Stimulated activated CD8-positive, alpha-beta memory T cell treated with anti-CD3 and anti-CD28 coated beads, Interleukin-12 subunit alpha, Interleukin-12 subunit beta, amount 100 ng/mL, for 24 hours (primary cell): ENCODE results near the gene EML2.
"Not testable (repeated sequence)": the region's sequence is repeated elsewhere in the genome, so short reads cannot be mapped to it uniquely, and the experiment has no call there.

ENCODE experiments used
- DNase-seq: peaks from one replicate; pipeline ENCODE4 v3.0.0-alpha.2; 2020; ENCODE audit errors: extremely low read depth

The EML2 gene, protein sequence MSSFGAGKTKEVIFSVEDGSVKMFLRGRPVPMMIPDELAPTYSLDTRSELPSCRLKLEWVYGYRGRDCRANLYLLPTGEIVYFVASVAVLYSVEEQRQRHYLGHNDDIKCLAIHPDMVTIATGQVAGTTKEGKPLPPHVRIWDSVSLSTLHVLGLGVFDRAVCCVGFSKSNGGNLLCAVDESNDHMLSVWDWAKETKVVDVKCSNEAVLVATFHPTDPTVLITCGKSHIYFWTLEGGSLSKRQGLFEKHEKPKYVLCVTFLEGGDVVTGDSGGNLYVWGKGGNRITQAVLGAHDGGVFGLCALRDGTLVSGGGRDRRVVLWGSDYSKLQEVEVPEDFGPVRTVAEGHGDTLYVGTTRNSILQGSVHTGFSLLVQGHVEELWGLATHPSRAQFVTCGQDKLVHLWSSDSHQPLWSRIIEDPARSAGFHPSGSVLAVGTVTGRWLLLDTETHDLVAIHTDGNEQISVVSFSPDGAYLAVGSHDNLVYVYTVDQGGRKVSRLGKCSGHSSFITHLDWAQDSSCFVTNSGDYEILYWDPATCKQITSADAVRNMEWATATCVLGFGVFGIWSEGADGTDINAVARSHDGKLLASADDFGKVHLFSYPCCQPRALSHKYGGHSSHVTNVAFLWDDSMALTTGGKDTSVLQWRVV

DNA sequence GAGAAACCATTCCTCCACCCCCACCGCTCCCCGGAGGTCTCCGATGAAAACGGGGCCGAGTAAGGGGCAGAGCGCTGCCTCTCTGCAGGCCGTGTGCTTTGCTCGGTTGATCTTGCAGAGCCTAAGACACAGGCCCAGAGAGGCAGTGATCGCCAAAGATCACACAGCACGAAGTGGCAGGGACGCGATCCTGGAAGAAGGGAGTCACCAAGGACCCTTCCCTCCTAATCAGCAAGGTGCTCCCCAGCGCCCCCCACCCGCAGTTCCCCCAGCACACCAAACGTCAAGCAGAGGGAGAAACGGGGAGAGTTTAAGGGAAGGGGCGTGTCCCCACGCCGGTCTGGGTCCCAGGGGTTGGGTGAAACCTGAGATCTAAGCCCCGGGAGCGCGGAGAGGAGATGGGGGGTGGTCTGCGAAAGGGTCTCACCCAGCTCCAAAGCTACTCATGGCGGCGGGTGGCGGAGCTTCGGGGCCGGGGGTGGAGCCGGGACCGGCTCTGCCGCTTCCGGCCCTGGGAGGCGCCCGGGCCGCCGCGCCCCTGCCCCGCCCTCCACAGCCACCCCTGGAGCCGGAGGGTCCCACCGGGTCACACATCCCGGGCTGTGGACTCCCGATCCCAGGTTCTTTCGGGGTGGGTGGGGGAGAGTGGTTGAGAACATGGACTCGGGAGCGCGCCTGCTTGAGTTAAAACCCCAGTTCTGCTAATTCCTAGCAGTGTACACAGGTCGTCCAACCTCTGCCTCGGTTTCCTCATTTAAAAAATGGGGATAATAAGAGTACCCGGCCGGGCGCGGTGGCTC is at the start of gene EML2:
Gene EML2 (minus strand): TSS at position 468 of the 800 bp plus-strand sequence. CDS start 21 bp downstream, at position 447.
- no peak for DNase-seq

DNA sequence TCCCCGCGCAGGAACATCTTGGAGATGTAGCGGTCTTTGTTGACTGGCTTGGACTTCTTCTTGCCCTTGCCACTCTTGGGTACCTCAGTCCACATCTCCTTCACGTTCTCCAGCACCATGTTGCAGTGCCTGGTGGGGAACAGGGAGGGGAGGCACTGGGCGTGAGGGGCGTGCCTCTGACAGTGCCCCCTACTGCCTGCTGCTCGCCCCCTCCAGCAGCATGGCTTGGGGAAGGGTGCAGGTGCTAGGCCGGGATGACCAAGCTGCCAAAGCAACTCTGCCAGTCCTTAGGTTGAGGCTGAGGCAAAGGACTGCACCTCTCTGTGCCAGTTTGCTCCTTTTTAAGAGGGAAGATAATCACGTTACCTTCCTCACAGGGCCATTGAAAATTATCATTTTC is 48.4 kb upstream of the EML2 start:
- DNase-seq, result no peak

DNA sequence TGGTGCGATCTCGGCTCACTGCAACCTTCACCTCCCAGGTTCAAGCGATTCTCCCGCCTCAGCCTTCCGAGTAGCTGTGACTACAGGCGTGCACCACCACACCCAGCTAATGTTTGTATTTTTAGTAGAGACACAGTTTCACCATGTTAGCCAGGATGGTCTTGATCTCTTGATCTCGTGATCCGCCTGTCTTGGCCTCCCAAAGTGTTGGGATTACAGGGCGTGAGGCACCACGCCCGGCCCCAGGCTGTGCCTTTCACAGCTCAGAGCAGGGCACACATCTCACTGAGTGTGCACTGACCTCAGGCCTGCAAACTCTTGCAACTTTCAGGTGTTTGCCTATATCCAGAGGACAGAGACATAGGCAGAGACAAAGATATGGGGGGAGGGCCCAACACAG is 45.8 kb upstream of the EML2 start:
- not testable (repeated sequence) for DNase-seq

DNA sequence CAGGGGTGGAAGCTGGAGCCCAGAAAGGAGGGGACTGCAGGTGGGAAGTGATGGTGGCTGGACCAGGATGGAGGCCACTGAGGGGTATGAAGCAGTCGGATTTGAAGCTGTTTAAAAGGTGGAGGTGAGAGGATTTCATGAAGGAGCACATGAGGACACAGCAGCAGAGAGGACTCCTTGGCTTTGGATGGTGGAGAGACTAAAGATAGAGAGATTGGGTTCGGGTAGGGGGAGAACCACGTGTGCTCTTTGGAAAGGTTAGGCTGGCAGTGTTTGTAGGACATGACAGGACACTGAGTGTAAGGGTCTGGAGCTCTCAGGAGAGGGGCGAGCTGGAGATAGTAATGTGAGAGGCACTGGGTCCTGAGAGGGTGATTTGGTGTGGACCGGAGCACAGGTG is 43.7 kb upstream of the EML2 start:
- DNase-seq, result no peak

DNA sequence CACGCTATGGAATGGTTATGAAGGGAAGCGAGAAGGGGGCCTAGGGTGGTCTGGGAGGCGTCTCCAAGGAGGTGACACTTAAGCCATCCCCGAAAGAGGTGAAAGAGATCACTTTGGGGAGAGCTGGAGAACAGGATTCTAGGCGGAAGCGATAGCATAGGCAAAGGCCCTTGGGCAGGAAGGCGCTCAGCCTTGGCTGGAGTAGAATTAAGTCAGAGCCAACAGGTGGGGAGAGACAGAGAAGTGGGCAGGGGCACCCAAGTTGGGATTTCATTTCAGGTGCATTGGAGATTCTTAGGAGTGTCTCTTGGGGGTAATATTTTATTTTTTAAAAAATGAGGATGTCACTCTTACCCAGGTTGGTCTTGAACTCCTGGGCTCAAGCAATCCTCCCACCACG is 42.9 kb upstream of the EML2 start:
- no peak for DNase-seq

DNA sequence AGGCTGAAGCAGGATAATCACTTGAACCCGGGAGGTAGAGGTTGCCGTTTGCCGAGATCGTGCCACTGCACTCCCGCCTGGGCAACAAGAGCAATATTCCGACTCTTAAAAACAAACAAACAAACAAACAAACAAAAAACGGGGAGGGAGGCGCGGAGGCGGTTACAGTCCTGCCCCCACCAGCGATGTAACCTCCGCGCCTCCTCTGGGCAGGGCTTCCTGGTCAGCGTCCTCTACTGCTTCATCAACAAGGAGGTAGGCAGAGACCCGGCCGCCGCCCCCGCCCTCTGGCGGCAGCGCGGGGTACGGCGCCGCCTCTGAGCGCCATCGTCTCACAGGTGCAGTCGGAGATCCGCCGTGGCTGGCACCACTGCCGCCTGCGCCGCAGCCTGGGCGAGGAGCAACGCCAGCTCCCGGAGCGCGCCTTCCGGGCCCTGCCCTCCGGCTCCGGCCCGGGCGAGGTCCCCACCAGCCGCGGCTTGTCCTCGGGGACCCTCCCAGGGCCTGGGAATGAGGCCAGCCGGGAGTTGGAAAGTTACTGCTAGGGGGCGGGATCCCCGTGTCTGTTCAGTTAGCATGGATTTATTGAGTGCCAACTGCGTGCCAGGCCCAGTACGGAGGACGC is 42.3 kb upstream of the EML2 start:
- DNase-seq, result no peak

DNA sequence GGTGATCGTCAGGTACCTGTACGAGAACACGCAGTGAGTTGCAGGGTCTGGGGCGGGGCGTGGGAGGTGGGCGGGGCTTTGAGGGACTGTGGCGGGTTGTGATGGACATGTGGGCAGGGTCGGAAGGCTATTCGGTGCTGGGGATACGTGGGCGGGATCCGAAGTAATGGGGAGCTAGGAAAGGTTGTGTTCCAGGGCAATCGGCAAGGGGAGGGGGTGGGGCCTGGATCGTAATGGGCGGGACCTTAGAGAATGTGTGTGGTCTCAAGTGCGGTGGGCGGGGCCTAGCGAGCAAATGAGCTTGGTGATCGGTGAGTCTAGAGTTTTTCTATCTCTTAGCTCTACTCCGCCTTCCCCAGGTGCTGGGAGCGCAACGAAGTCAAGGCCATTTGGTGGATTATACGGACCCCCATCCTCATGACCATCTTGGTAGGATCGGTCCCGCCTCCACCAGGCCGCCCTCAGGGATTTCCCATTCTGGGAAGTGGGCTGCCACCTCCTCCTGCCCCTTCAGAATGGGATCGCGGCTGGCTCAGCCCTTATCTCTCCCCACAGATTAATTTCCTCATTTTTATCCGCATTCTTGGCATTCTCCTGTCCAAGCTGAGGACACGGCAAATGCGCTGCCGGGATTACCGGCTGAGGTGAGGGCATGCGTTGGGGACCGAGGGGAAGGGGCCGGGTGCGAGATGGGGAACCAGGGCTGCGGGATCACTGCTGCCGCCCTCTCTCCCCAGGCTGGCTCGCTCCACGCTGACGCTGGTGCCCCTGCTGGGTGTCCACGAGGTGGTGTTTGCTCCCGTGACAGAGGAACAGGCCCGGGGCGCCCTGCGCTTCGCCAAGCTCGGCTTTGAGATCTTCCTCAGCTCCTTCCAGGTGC is 38.4 kb upstream of the EML2 start:
- no peak for DNase-seq

DNA sequence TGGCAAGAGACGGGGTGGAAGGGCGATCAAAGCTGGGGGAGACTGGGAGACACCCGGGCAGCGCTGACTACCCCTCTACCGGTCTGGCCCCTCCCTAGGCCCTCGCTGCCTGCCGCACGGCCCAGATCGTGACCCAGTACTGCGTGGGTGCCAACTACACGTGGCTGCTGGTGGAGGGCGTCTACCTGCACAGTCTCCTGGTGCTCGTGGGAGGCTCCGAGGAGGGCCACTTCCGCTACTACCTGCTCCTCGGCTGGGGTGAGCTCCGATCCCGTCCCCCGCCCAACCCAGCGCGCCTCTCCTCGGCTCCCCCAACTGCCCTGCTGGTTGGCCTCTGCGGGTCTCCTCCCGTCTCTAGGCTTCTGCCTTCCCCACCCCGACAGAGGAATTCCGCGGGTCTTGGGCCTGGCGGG is 37.7 kb upstream of the EML2 start:
- no peak for DNase-seq

DNA sequence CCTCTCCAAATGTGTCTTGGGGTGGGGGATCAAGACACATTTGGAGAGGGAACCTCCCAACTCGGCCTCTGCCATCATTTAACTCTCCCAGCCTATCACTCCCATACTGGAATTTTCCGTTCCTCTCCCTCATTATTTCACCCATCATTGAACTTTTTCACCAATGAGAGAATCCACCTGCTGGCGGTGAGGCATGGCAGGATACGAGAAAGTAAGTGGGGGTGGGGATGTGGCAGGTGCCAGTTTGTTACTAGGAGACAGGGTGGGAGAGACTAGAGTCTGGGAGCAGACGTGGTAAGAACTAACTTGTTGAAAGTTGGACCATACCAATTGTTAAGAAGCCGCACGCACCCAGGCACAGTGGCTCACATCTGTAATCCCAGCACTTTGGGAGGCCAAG is 35.7 kb upstream of the EML2 start:
- DNase-seq, result no peak

DNA sequence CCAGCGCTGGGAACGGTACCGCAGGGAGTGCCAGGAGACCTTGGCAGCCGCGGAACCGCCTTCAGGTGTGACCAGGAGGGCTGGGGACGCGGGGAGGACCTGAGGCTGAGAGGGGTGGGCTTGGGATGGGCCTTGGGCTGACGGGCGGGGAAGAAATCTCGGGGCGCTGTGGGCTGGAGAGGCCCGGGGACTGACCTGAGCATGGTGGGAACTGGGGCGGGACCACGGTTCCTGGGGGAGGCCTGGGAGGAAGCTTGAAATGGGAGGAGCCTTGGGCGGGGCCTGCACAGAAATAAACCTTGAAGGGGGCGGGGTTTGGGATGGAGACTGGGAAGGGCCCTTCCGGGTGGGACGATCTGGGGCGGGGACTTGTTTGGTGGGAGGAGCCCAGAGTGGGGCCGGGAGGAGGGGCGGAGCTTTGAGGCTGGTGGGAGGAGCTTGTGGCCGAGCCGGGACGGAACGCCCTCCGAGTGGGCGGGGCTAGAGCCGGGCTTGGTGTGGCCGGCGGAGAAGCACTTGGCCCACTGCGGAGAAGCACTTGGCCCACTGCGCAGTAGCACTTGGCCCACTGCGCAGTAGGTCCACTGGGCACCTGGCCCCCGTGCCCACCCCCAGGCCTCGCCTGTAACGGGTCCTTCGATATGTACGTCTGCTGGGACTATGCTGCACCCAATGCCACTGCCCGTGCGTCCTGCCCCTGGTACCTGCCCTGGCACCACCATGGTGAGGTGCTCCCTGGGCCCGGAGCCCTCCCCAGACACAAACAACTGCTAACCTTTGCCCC is 31.7 kb upstream of the EML2 start:
- DNase-seq, result no peak

DNA sequence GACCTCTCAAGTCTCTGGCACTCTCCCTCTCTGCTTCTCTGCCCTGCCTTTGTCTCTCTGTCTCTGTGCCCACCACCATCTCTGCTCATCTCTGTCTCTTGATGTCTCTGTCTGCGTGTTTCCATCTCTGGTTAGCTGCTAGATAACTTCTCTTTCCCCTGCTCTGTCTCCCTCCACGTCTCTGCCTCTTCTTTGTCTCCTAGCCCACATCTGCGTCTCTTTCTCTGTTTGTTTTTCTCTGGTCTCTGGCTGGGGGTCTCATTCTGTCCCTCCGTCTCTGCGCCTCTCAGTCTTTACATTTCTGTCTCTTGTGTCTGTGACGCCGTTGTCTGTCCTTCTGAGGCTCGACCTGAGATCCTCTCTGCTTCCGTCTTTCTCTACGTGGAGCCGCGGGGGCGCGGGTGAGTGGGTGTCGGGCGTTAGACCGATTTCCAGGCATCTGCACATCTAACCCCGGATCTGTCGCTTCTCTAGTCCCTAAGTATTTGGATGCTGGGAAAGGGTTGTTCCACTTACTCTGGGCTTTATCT is 29.2 kb upstream of the EML2 start:
- DNase-seq, result no peak

DNA sequence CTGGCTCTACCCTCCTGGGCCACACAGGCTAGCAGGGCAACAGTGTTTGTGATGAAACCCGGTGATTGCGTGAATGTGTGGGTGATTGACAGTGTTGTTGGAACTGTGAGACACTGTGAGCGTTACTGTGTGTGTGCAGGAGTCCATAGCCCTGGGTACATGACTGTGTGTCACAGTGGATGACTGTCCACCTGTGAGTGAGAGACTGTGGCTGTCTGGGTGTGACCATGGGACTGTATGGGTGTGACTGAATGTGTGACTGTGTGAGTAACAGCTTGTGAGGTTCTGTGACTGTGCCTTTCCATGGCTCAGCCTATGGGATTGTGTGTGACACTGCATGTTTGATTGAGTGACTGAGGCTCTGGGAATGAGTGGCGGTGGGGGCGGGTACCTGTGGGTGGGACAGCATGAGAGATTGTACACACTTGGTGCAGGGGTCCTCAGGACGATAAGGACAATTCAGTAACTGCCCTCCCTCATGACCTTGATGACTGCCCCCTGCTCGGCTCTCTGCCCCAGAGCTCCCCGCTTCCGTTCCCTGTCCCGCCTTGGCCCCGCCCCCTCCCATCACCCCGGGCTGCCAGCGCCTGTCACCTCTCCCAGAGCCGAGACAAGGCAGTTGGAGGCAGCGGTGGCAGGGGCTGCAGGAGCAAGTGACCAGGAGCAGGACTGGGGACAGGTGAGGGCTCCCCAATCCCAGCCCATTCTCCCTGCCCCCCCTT is 28.6 kb upstream of the EML2 start, which contains the start of gene GIPR:
Gene GIPR (plus strand): TSS at position 602 of the 722 bp plus-strand sequence. CDS start 1,300 bp downstream, outside the sequence.
- DNase-seq, result peak; percentile 34

DNA sequence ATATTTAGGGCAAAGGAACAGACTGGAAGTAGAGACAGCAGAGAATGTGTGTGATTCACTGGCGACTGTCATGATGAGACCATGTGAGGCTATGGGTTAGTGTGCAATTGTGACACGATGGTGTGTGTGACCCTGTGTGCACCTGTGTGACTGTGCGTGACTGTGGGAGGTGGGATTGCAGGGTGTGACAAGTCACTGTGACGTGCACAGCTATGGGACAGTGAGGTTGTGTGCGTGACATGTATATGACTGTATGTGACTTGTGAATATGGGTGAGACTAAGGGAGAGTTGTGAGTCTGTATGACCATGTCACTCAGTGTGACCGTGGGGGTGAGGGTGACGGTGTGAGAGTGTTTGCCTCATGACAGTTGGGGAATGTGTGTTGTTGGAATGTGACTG is 25.4 kb upstream of the EML2 start:
- no peak for DNase-seq

DNA sequence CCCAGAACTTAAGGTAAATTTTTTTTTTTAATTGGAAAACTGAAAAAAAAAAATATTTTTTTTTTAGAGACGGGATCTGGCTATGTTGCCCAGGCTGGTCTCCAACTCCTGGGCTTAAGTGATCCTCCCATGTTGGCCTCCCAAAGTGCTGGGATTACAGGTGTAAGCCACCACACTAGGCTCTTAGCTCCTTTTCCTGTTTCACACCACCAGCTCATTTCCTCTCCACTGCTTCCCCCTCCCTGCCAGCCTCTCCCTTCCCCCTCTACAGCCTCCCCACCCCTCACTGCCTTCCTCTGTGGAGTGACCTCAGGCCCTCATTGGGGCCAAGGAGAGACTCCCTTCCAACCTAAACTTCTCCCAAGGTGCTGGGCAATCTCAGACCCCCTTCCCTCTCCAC is 24.6 kb upstream of the EML2 start:
- no peak for DNase-seq

DNA sequence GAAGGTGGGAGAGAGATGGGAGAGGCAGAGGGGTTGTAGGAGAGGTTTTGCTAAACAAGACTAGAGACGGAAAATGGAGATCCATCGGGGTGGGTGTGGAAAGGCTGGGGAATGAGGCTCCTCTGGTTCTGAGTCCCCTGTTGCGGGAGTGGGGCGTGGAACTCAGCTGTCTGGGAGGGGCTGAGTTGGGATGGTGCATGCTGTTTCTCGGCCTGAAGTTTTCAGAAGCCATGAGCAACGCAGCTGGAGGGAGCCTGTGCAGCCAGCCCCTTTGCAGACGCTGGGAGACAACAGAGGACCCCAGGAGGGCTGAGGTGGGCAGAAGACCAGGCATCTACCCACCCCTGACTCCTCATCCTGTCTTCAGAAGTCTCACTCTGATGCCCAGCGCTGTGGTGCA is 21.4 kb upstream of the EML2 start:
- no peak for DNase-seq

DNA sequence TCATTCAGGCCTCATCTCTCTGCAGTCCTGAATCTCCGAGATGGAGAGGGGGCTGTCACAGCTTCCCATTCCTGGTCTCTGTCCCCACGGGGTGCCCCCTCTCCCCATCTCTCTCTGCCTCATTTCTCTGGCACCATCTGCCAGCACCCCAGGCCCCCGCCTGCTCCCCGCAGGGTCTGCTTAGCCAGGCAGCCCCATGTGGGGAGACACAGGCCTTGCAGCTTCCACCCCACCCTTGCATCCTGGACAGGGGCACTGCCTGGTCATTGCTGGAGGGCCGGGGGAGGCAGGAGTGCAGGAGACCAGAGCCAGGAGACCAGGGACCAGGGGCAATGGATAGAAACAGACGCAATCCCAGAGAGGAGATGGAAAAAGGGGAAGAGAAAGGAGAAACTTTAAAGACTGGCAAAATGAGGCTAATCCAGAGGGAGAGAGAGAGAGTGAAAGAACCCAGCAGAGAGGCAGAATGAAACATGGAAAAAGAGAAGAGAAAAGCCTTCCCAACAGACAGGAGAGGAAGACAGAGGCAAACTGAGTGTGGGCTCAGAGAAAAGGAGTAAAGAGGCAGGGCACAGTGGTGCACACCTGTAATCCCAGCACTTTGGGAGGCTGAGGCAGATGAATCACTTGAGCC is 20.0 kb upstream of the EML2 start:
- no peak for DNase-seq

DNA sequence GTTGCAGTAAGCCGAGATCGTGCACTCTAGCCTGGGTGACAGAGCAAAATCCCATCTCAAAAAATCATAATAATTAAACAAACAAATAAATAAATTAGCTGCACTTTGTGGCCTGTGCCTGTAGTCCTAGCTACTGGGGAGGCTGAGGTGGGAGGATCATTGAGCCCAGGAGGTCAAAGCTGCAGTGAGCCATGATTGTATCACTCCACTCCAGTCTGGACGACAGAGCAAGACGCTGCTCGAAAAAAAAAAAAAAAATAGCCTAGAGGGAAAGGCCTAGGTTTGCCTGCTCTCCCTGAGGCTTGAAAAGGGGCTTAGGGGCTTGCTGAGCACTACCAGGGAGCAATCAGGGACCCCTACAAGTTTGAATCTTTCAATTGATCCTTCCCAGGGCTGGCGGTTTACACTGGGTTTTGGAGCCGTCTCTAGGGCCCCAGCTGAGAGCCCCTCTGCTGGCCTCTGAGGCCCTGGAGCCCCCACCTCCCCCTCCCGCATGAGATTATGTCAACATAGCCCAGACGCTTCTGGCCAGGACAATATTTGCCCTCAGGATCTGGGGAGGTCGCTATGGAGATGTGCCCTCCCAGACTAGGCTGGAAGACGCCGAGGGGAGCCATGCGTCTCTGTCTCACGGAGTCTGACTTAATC is 18.4 kb upstream of the EML2 start:
- DNase-seq, result no peak

DNA sequence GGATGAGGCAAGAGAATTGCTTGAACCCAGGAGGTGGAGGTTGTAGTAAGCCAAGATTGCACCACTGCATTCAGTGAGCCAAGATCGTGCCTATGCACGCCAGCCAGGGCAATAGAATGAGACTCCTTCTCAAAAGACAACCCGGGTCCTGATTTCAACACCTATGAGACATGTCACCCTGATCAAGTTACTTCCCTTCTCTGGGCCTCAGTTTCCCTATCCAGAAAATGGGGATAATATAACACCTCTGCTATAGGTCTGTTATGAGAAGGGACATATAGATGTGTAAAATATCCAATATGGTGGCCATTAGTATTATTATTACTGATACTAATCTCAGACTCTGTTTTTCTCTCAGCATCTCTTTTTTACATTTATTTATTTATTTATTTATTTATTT is 15.9 kb upstream of the EML2 start:
- no peak for DNase-seq
